Measurements from ENCODE around the gene ADAMTS14. TPM values are rescaled to one million over a fixed set of nuclear protein-coding genes. Genes with fewer than 3 reads are reported as not detected.

Gene ADAMTS14
- total RNA-seq, 1 experiment from 2014 or later, result not detected

- DNase-seq (ENCODE audit: low read depth), result no peak
Observed at GRCh38 chr10:70782086-70782745, 109.9 kb downstream of the ADAMTS14 start.

GRCh38 chr10:70782746-70783680 is 110.7 kb downstream of the ADAMTS14 start:
- no peak for DNase-seq (ENCODE audit: low read depth)

- DNase-seq (ENCODE audit: low read depth), result no peak
Observed at GRCh38 chr10:70784016-70784415, 111.7 kb downstream of the ADAMTS14 start.

- DNase-seq (ENCODE audit: low read depth), result peak; percentile 24
Observed at GRCh38 chr10:70784471-70784870, 112.2 kb downstream of the ADAMTS14 start.

- DNase-seq (ENCODE audit: low read depth), result no peak
Observed at GRCh38 chr10:70785190-70785589, 112.9 kb downstream of the ADAMTS14 start, which contains the start of gene TBATA. Gene TBATA, minus strand, starts transcription at chr10:70785377. Its CDS starts 1,998 bp downstream, at chr10:70783379.

GRCh38 chr10:70786799-70787415 is 114.6 kb downstream of the ADAMTS14 start:
- no peak for DNase-seq (ENCODE audit: low read depth)

- DNase-seq (ENCODE audit: low read depth), result no peak
Observed at GRCh38 chr10:70791386-70792039, 119.2 kb downstream of the ADAMTS14 start.

- no peak for DNase-seq (ENCODE audit: low read depth)
Observed at GRCh38 chr10:70795613-70796012, 123.3 kb downstream of the ADAMTS14 start.

- DNase-seq (ENCODE audit: low read depth), result no peak
Observed at GRCh38 chr10:70797840-70798239, 125.5 kb downstream of the ADAMTS14 start.

- peak; percentile 23 for DNase-seq (ENCODE audit: low read depth)
Observed at GRCh38 chr10:70799124-70799523, 126.8 kb downstream of the ADAMTS14 start.

- no peak for DNase-seq (ENCODE audit: low read depth)
Observed at GRCh38 chr10:70801854-70802253, 129.5 kb downstream of the ADAMTS14 start.

GRCh38 chr10:70803775-70804420 is 131.6 kb downstream of the ADAMTS14 start:
- DNase-seq (ENCODE audit: low read depth), result no peak

- no peak for DNase-seq (ENCODE audit: low read depth)
Observed at GRCh38 chr10:70804421-70804808, 132.1 kb downstream of the ADAMTS14 start.

- no peak for DNase-seq (ENCODE audit: low read depth)
Observed at GRCh38 chr10:70805619-70806215, 133.4 kb downstream of the ADAMTS14 start.

- no peak for DNase-seq (ENCODE audit: low read depth)
Observed at GRCh38 chr10:70806841-70807240, 134.5 kb downstream of the ADAMTS14 start.

GRCh38 chr10:70807556-70807955 is 135.2 kb downstream of the ADAMTS14 start:
- DNase-seq (ENCODE audit: low read depth), result no peak

GRCh38 chr10:70809011-70809611 is 136.8 kb downstream of the ADAMTS14 start:
- DNase-seq (ENCODE audit: low read depth), result no peak

- DNase-seq (ENCODE audit: low read depth), result no peak
Observed at GRCh38 chr10:70809726-70810125, 137.4 kb downstream of the ADAMTS14 start.

GRCh38 chr10:70810967-70811366 is 138.7 kb downstream of the ADAMTS14 start:
- DNase-seq (ENCODE audit: low read depth), result no peak

- no peak for DNase-seq (ENCODE audit: low read depth)
Observed at GRCh38 chr10:70811881-70812280, 139.6 kb downstream of the ADAMTS14 start.

Measured in HT1080 (cell line).